HG03097 (cell line): ENCODE data around the gene PRKCA.

ENCODE experiments used
- ATAC-seq: cut with Tn5 transposase; IDR thresholded peaks from one replicate; pipeline ENCODE4 v1.9.1; 2021; ENCODE audit not compliant: unreplicated experiment, low FRiP score

Gene PRKCA

DNA sequence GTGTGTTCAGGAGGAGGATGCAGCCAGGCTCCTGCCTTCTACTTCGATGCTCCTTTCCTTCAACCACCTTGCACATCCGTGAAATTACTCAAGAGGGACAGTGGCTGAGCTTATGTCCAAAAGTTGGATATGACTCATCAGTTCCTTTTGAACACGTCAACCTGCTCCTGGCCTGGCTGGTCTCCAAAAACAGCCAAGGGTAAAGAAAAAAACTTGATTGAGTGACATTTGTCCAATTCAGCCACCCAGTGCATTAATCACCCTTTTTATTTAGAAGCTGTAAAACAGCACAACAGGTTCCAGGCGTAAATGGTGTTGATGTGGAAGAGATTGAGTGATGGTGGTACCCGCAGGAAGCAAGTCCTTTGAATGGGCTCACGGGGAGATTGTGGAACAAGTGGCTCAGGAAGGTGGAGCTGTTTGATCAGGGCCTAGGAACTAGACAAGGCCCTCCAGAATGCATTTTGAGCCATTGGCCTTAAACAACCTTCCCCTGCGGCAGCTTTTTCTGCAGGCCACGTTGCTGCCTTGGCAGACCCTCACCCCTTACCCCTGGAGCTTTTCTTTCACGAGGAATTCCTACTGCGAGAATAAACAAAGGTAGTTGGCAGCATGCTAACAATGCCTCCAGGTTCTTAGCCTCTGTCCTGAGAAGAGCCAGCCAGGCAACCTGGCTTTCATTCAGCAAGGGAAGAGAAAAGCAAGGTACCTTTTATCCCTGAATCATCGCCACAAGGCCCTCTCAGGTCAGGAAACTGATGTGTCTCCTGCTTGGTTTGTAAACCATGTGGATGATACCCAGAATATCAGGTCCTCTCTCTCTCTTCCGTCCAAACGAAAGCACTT, 359.2 kb downstream of the PRKCA start:
- no peak for ATAC-seq

GRCh38 chr17:66662496-66662895, 360.1 kb downstream of the PRKCA start:
- ATAC-seq = no peak

DNA sequence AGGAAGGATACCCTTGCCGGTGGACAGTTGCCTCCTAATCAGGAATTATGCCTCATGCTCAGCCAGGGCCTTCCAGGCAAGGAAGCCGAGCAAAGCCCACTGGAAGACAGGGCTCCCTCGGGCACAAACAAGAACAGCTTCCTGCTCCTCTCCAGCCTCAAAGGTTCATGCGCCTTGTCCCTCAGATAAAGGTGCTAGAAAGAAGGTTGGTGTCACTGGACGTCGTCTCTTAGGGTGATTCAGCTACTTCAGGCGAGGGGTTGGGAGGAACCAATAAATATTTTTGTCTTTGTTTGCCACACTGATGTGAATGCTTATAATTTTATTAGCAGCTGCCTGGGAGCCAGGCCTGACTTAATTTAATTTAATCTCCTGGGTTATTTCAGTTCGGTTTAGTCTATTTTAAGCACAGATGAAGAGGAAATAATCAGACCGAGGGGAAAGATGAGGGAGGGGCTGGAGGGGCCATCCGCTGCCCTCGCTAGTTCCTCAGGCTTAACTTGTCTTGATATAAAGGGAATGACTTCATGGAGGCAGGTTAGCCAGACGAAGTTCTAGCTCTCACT, 360.7 kb downstream of the PRKCA start:
- no peak for ATAC-seq

GRCh38 chr17:66664336-66664735, 361.9 kb downstream of the PRKCA start:
- no peak for ATAC-seq

GRCh38 chr17:66665194-66665593, 362.8 kb downstream of the PRKCA start:
- ATAC-seq = no peak

DNA sequence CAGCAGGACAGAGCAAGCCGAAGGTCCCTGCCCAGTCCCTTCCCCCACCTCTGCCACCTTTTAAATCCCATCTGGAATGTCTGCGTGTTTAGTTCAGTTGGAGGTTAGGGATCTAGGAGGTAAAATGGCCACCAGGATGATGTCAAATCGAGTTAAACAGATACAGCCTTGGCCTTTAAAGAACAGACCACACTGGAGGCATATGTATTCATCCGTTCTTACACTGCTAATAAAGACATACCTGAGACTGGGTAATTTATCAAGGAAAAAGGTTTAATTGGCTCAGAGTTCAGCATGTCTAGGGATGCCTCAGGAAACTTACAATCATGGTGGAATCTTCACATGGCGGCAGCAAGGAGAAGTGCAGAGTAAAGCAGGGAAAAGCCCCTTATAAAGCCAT, 364.7 kb downstream of the PRKCA start:
- no peak for ATAC-seq

DNA sequence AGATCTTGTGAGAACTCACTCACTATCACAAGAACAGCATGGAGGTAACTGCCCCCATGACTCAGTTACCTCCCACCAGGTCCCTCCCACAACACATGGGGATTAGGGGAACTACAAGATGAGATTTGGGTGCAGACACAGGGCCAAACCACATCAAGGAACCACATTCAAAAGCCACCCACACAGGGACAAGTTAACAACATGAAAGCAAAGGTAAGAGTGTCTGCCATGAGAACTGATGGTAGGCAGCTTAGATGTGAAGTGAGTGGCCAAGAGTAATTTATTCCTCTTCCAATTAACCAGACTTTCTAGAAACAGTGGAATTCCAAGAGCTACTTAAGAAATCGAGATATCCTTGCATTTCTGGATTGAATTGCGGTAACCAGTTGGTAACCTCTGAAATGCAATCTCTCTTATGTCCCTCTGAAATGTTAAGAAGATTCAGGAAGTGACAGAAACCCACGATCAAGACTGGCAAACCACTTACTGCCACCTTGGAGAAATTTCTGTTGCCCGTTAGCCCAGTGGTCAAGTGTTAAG, 365.1 kb downstream of the PRKCA start:
- no peak for ATAC-seq

GRCh38 chr17:66670206-66670605, 367.8 kb downstream of the PRKCA start:
- ATAC-seq = no peak

GRCh38 chr17:66671156-66671555, 368.7 kb downstream of the PRKCA start:
- no peak for ATAC-seq

DNA sequence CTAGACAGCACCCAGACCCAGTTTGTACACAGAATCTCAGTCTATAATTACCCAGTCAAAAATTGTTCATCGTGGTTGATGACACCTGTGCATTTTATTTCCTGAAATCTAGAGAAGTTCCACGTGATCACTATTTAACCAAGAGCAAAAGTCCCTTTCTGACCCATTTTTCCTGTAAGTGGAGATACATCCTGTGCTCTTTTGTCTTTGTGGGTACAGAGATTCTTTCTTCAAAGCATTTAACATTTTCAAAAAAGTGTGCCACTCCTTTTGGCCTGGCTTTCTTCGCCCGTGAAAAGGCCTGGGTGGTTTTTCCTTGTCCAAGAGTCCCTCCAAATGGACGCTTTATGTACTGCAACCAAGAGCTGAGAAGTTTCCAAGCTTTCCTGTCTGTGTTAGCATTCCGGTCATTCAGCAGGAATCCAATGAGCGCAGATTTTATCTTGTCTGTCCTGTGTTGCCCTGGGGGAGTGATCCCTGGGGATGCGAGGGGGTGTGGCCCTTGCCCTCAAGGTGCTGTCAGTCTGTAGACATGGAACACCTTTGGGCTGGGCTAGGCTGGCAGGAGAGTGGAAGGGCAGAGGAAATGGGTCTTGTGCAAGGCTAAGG, 371.4 kb downstream of the PRKCA start:
- ATAC-seq = no peak

GRCh38 chr17:66675273-66675990, 373.0 kb downstream of the PRKCA start:
- no peak for ATAC-seq

- ATAC-seq = no peak
Observed at GRCh38 chr17:66675991-66676371, 373.6 kb downstream of the PRKCA start.

GRCh38 chr17:66676421-66676820, 374.0 kb downstream of the PRKCA start:
- ATAC-seq = no peak

- no peak for ATAC-seq
Observed at GRCh38 chr17:66677201-66677981, 375.0 kb downstream of the PRKCA start.

GRCh38 chr17:66678061-66678460, 375.6 kb downstream of the PRKCA start:
- no peak for ATAC-seq

- ATAC-seq = no peak
Observed at GRCh38 chr17:66678827-66679226, 376.4 kb downstream of the PRKCA start.

DNA sequence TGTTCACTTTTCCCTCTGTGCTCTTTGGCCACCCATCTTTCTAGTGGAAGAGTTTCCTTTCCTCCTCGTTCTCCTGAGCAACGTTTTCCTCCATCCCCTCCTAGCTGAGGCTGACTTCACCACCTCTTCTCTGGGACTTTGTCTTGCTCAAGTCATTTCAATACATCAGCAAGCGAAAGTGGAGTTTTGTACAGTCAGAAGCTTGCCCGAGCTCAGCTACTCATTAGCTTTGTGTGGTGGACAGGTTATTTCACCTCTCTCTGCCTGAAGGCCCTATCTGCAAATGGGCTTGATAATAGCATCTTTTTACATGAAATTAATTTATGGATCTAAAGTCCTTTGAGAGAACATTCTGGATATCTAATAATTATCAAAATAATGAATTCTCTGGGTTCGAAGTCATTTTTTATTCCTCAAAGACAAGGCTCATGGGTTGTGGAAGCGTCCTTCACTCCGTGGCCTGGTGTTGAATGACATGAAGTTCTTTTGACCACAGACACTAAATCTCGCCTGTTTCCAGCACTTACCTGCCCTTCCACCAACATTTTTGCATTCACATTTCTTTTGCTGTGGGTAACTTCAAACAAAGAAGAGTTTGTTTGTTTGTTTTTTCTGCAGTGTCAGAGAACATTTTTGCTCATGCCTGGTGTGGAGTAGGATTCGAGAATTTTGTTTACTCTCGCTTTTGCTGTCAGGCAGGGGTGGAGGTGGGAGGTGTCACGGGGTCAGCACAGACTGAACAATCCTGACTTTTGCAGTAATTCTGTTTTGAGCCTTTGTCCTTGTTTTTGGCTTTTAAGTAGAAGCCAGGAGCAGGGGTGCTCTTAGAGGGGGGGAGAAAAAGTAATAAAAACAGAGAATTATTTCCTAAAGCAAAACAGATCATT, 377.5 kb downstream of the PRKCA start:
- ATAC-seq = no peak

DNA sequence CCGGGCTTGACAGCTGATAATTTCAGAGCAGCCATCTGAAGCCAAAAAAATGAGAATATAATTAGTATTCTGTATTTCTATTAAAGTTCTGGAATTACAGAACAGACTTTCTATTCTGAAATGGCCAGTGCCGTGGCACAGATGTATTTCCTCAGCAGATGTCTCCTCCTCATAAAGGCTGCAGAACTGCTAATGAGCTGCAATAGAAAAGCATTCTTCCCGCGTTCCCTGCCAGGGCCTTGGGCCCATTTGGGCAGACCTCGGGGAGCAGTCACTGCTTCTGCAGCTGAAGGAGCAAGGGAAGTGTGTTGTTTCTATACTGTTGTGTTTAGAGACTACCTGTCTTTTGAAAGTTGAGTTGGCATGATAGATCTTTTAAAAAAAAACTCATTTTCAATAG, 379.9 kb downstream of the PRKCA start:
- no peak for ATAC-seq

- no peak for ATAC-seq
Observed at GRCh38 chr17:66684261-66684660, 381.8 kb downstream of the PRKCA start.
